ENCODE measurements around the gene LSM14A. TPM values are rescaled to one million over a fixed set of nuclear protein-coding genes. Genes with fewer than 3 reads are reported as not detected.

The LSM14A gene
- total RNA-seq, 1 experiment from 2014 or later: 199 TPM

- no peaks in the 10 kb centered on the region for H3K23me2 ChIP-seq (ENCODE audit: insufficient read length, low read depth, low read length, poor library complexity, severe bottlenecking)
- H3K56ac ChIP-seq (ENCODE audit: insufficient read length, low read depth, low read length): no peak overlapping the region
- H2BK5ac ChIP-seq (ENCODE audit: insufficient read length, low read length): no peak overlapping the region
- DNase-seq: no peak
- no peak overlapping the region for H2AK5ac ChIP-seq (ENCODE audit: insufficient read length, low read length)
- TF ChIP-seq CTCF (conservative IDR thresholded peaks at IDR 0.05): no peak
- no peak overlapping the region for H3K18ac ChIP-seq (ENCODE audit: insufficient read length, low read depth, low read length)
- no peaks in the 10 kb centered on the region for H4K20me1 ChIP-seq (ENCODE audit: control insufficient read depth, insufficient read depth, insufficient read length)
- H2BK20ac ChIP-seq (ENCODE audit: low read depth, low read length, poor library complexity, severe bottlenecking): no peak overlapping the region
- peak overlapping the region in 2 of 3 experiments; percentile 34 to 74; a peak in 2 of 7 replicates for H3K27ac Mint-ChIP-seq
- H3K27ac ChIP-seq (ENCODE audit: insufficient read length, low read depth, low read length): no peak overlapping the region
- H3K79me1 ChIP-seq (ENCODE audit: insufficient read depth, low read depth, low read length, poor library complexity, severe bottlenecking): peaks cover 9% of the 10 kb centered on the region
- no peak overlapping the region for H3K4me3 Mint-ChIP-seq
- H3K4ac ChIP-seq (ENCODE audit: low read depth, low read length): no peak overlapping the region
- no peak overlapping the region for H3K14ac ChIP-seq (ENCODE audit: insufficient read depth, low read length)
- H3K23ac ChIP-seq (ENCODE audit: insufficient read length, low read depth, low read length): no peak overlapping the region
- no peak overlapping the region for H4K5ac ChIP-seq (ENCODE audit: insufficient read length, low read depth, low read length)
- no peak overlapping the region for H2AFZ ChIP-seq (ENCODE audit: low read length)
- H3T11ph ChIP-seq (ENCODE audit: low read length): no peak overlapping the region
- no peak overlapping the region for H2BK12ac ChIP-seq (ENCODE audit: insufficient read length, low read depth, low read length)
- no peaks in the 10 kb centered on the region for H3K9me3 ChIP-seq (ENCODE audit: control insufficient read depth, low read depth, low read length)
- peaks cover 41 to 48% of the 10 kb centered on the region in 2 experiments for H3K4me1 Mint-ChIP-seq
- H3K4me1 ChIP-seq (ENCODE audit: insufficient read depth, low read length): 0 out of 2 replicates have a peak, but pooled peaks cover 3% of the 10 kb centered on the region
- H4K91ac ChIP-seq (ENCODE audit: insufficient read length, low read depth, low read length): no peak overlapping the region
- H3K36me3 Mint-ChIP-seq (ENCODE audit: insufficient read depth in 1 of 3, low read depth in 3 of 3): no peaks in the 10 kb centered on the region; a peak in 1 of 7 replicates
- H3K4me2 ChIP-seq (ENCODE audit: insufficient read depth, insufficient read length, low read length): no peak overlapping the region
- no peak overlapping the region for H3K9ac ChIP-seq (ENCODE audit: extremely low read depth, insufficient read length, low read length)
- H2BK120ac ChIP-seq (ENCODE audit: low read depth, low read length, poor library complexity, severe bottlenecking): no peak overlapping the region
- no peaks in the 10 kb centered on the region for H3K9me3 Mint-ChIP-seq
- WGBS (ENCODE audit: extremely low coverage, insufficient read length, low lambda C conversion rate): no CpG with 5 or more reads among the region's 4 CpGs
- peaks cover 58% of the 10 kb centered on the region; the same call in 1 of the 2 replicates for H3K79me2 ChIP-seq (ENCODE audit: insufficient read depth, low read length)
- H3K27me3 ChIP-seq (ENCODE audit: insufficient read depth, low read length): no peaks in the 10 kb centered on the region
- no peaks in the 10 kb centered on the region for H3K27me3 Mint-ChIP-seq (ENCODE audit: low read depth)
- H4K8ac ChIP-seq (replicated peaks; ENCODE audit: insufficient read length, low read depth, low read length): no peak overlapping the region
- H2BK15ac ChIP-seq (ENCODE audit: low read depth, low read length): no peak overlapping the region
Observed at GRCh38 chr19:34188408-34188807, 16.1 kb downstream of the LSM14A start.

Data from H9 (cell line).